HepG2 (cell line): ENCODE data around the gene ZNHIT6.

ENCODE experiments used
- POLR2A ChIP-seq, 2 experiments: IDR thresholded peaks; 2 replicates each; pipeline ENCODE4 v1.6.1; 2011; ENCODE audit warnings: low read depth in 2 of 2, low read length in 2 of 2, mild to moderate bottlenecking in 1 of 2, moderate library complexity in 1 of 2; ENCODE audit not compliant: insufficient read depth in 1 of 2
- RBM39 ChIP-seq: fragments of 200-400 bp; formaldehyde crosslinking; IDR thresholded peaks from one replicate; pipeline ENCODE4 v1.6.1; 2018; ENCODE audit warnings: antibody characterized with exemption, mild to moderate bottlenecking, low read depth, low read length; ENCODE audit not compliant: poor library complexity, severe bottlenecking
- SETDB1 ChIP-seq: sonication (generic); formaldehyde crosslinking; IDR thresholded peaks from 2 replicates; pipeline ENCODE4 v1.5.1; 2020; ENCODE audit warnings: missing genetic modification reagents, mild to moderate bottlenecking, borderline replicate concordance
- ZMAT3 ChIP-seq: sonication (generic); formaldehyde crosslinking; conservative IDR thresholded peaks from 2 replicates; pipeline ENCODE4 v1.7.0; 2021; ENCODE audit warnings: missing genetic modification reagents
- TF ChIP-seq, protein P1 (sequence below): sonication (generic); formaldehyde crosslinking; IDR thresholded peaks from 2 replicates; pipeline ENCODE4 v1.4.0; 2020; ENCODE audit warnings: missing genetic modification reagents, borderline replicate concordance

- no peak for TF ChIP-seq RBM39
- TF ChIP-seq POLR2A (IDR thresholded peaks at IDR 0.05; ENCODE audit: insufficient read depth in 1 of 2, low read depth in 2 of 2, low read length in 2 of 2), result no peak
- TF ChIP-seq, protein P1, sequence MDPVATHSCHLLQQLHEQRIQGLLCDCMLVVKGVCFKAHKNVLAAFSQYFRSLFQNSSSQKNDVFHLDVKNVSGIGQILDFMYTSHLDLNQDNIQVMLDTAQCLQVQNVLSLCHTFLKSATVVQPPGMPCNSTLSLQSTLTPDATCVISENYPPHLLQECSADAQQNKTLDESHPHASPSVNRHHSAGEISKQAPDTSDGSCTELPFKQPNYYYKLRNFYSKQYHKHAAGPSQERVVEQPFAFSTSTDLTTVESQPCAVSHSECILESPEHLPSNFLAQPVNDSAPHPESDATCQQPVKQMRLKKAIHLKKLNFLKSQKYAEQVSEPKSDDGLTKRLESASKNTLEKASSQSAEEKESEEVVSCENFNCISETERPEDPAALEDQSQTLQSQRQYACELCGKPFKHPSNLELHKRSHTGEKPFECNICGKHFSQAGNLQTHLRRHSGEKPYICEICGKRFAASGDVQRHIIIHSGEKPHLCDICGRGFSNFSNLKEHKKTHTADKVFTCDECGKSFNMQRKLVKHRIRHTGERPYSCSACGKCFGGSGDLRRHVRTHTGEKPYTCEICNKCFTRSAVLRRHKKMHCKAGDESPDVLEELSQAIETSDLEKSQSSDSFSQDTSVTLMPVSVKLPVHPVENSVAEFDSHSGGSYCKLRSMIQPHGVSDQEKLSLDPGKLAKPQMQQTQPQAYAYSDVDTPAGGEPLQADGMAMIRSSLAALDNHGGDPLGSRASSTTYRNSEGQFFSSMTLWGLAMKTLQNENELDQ (CRISPR knock-in tag), result no peak
- TF ChIP-seq SETDB1 (CRISPR knock-in tag), result no peak
- TF ChIP-seq ZMAT3 (CRISPR knock-in tag), result no peak
Observed at GRCh38 chr1:85602571-85602970, 105.7 kb downstream of the ZNHIT6 start.
